Upper lobe of left lung (tissue), 6 donors: Measurements from ENCODE around the gene ITGA8. TPM values are rescaled to one million over a fixed set of nuclear protein-coding genes. Genes with fewer than 3 reads are reported as not detected.

ENCODE experiments used
- ATAC-seq, 2 donors: fragments of 200-7000 bp; cut with Tn5 transposase; one replicate each; pipeline ENCODE4 v1.9.1; 2022; ENCODE audit warnings: mild to moderate bottlenecking in 2 of 2, moderate library complexity in 2 of 2; ENCODE audit not compliant: low FRiP score in 2 of 2
- DNase-seq, 2 donors: peaks; one replicate each; pipeline ENCODE4 v3.0.0-alpha.2; 2019 to 2020
- H3K27ac ChIP-seq, 4 donors: fragments of 200-600 bp; sonication (generic); one replicate each; pipeline ENCODE4 v1.5.1; 2016 to 2019
- H3K27me3 ChIP-seq, 4 donors: fragments of 200-600 bp; sonication (generic); one replicate each; pipeline ENCODE4 v1.5.1; 2017 to 2019
- H3K36me3 ChIP-seq, 4 donors: fragments of 200-600 bp; sonication (generic); one replicate each; pipeline ENCODE4 v1.5.1; 2016 to 2019
- H3K4me1 ChIP-seq, 4 donors: fragments of 200-600 bp; sonication (generic); one replicate each; pipeline ENCODE4 v1.5.1; 2018 to 2019
- H3K4me3 ChIP-seq, 4 donors: fragments of 200-600 bp; sonication (generic); one replicate each; pipeline ENCODE4 v1.5.1; 2017 to 2019; ENCODE audit warnings: mild to moderate bottlenecking in 2 of 4, moderate library complexity in 1 of 4
- H3K9me3 ChIP-seq, 4 donors: fragments of 200-600 bp; sonication (generic); one replicate each; pipeline ENCODE4 v1.5.1; 2018 to 2019
- EP300 ChIP-seq, 4 donors: sonication (generic); formaldehyde crosslinking; IDR thresholded peaks; one replicate each; pipeline ENCODE4 v1.5.1; 2017; ENCODE audit warnings: antibody characterized with exemption in 4 of 4, control low read depth in 2 of 4
- POLR2A ChIP-seq, 4 donors: fragments of 450-650 bp; IDR thresholded peaks; one replicate each; pipeline ENCODE4 v1.5.1; 2016 to 2017; ENCODE audit warnings: antibody characterized with exemption in 4 of 4, mild to moderate bottlenecking in 2 of 4
- POLR2AphosphoS5 ChIP-seq, 2 donors: sonication (generic); formaldehyde crosslinking; IDR thresholded peaks; one replicate each; pipeline ENCODE4 v1.5.1; 2017; ENCODE audit warnings: antibody characterized with exemption in 2 of 2
- WGBS, 2 donors: methylation state at CpG; one replicate each; pipeline ENCODE4 v1.1.5; 2017 to 2018; 5-methylcytosine and 5-hydroxymethylcytosine counted together
- total RNA-seq, 6 donors: library from RNA; depleted of rRNA in 4 of 6; stranded (reverse); fragments of >200 nt in 4 of 6; gene quantifications; one replicate each; pipeline versions ENCODE4 v1.1.0 to v1.2.1, GENCODE V29; 2016 to 2021
- TF ChIP-seq, protein P1 (sequence below), 6 experiments: fragments of 450-650 bp in 4 of 6; fragments of 200-600 bp in 2 of 6; sonication (generic) in 2 of 6; IDR thresholded peaks; one replicate each; pipeline ENCODE4 v1.5.1; 2016 to 2019; ENCODE audit warnings: antibody characterized with exemption in 6 of 6
- donor health status: DM: no; HTN: no; CAD: no; lungs with moderate emphysema.
- donor health status: DM: no; HTN: yes; CAD: no; lungs with severe emphysema.

Gene ITGA8
- total RNA-seq, 6 donors from 2014 or later, result 18.2 to 40.3 (median 26.4) TPM

DNA sequence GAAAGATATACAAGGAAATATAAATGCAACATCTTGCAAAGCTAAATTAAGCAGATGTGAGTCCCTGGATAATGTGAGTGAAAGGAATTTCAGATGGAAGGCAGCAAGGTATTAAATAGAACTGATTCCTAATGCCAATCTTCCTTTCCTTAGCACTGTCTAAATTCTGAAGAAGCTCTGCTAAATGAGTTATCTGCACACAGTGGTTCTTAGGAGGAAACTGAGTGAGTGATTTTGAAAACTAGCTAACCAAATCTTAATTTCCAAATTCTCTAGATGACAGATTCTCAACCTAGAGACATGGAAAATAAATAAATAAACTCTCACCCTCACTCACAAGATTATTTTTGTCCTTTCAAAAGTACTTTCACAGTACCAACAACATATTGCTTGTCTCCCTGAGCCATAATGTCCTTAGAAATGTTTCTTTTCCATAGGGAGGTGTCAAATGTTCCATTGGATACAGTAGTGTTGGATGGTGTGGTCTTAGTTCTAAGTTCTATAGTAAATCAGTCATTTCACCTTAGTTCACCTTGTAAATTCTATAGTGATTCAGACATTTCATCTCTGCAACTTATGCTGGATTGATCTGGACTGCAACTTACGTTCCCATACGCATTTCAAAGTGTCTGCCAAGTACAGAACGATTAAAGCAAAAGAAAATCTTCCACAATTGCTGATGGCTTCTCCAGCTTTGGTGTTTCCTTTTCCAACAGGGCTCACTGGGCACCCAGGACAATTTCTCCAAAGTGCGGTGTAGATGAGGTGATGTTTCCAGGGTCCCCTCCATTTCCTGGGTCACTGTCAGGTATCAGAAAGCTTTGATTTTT is 203.3 kb downstream of the ITGA8 start:
- WGBS, 2 donors, result 88 to 90% methylated on average over 4 of the region's 4 CpGs
- Histone ChIP-seq H3K4me3 (no peak overlapping the region), H3K9me3 (no peaks in the 10 kb centered on the region), H3K27ac (no peak overlapping the region), H3K36me3 (no peaks in the 10 kb centered on the region), H3K27me3 (no peaks in the 10 kb centered on the region), H3K4me1 (no peaks in the 10 kb centered on the region)
- no peak for DNase-seq
- no peak for ATAC-seq
- TF ChIP-seq POLR2A (IDR thresholded peaks at IDR 0.05) (no peak), POLR2AphosphoS5 (IDR thresholded peaks at IDR 0.05) (no peak)

DNA sequence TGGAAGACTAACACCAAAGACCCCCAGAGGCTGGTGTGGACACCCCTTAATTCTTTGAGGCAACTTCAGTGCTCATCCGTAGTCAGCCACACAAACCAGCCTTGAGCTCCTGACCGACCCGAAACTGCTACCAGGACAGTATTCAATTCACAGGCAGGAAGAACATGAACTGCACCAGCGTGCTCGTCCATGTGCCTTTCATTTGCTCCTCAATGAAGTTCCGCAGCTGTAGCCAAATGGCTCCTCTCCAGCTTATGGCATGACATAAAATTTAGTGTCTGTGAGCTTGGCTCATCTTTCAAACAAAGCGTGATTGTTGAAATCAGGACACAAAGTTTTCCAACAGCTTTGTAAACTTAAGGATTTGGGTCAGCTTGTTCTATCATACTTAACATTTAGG is 204.5 kb downstream of the ITGA8 start:
- ATAC-seq (no peak), DNase-seq (no peak)
- H3K9me3 ChIP-seq, result no peaks in the 10 kb centered on the region
- H3K4me3 ChIP-seq, result no peak overlapping the region
- TF ChIP-seq, protein P1, sequence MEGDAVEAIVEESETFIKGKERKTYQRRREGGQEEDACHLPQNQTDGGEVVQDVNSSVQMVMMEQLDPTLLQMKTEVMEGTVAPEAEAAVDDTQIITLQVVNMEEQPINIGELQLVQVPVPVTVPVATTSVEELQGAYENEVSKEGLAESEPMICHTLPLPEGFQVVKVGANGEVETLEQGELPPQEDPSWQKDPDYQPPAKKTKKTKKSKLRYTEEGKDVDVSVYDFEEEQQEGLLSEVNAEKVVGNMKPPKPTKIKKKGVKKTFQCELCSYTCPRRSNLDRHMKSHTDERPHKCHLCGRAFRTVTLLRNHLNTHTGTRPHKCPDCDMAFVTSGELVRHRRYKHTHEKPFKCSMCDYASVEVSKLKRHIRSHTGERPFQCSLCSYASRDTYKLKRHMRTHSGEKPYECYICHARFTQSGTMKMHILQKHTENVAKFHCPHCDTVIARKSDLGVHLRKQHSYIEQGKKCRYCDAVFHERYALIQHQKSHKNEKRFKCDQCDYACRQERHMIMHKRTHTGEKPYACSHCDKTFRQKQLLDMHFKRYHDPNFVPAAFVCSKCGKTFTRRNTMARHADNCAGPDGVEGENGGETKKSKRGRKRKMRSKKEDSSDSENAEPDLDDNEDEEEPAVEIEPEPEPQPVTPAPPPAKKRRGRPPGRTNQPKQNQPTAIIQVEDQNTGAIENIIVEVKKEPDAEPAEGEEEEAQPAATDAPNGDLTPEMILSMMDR (IDR thresholded peaks at IDR 0.05), result no peak
- TF ChIP-seq EP300 (IDR thresholded peaks at IDR 0.05) (no peak), POLR2AphosphoS5 (IDR thresholded peaks at IDR 0.05) (no peak), POLR2A (IDR thresholded peaks at IDR 0.05) (no peak)
- no peak overlapping the region for H3K27ac ChIP-seq
- WGBS, 2 donors, result 73 to 75% methylated on average over 4 to 7 of the region's 7 CpGs
- no peaks in the 10 kb centered on the region for H3K27me3 ChIP-seq
- no peaks in the 10 kb centered on the region for H3K4me1 ChIP-seq
- H3K36me3 ChIP-seq, result no peaks in the 10 kb centered on the region

DNA sequence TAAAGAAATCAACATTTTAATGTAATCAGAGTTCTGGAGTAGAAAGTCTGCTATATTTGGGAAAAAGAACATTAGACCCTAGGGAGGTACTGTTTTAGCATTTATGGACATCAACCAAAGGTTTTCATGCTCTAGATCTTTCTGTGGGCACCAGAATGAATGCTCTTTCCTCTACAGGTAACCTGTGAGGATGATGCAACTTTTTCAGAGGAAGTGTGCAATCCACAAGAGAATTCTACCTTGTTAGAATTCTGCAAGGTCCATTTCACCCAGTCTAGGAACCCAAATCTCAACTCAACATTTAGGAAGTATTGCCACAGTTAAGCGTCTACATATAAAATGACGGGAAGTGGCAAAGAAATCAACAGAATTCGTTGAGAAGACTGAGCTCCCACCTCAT is 208.8 kb downstream of the ITGA8 start:
- DNase-seq (no peak), ATAC-seq (no peak)
- no peak overlapping the region for H3K27ac ChIP-seq
- no peaks in the 10 kb centered on the region for H3K27me3 ChIP-seq
- no peak overlapping the region for H3K4me3 ChIP-seq
- H3K9me3 ChIP-seq, result no peaks in the 10 kb centered on the region
- H3K4me1 ChIP-seq, result no peaks in the 10 kb centered on the region
- WGBS, 2 donors, result 62 to 80% methylated on average over 3 of the region's 3 CpGs
- TF ChIP-seq, protein P1 (IDR thresholded peaks at IDR 0.05), result no peak
- TF ChIP-seq EP300 (IDR thresholded peaks at IDR 0.05) (no peak), POLR2AphosphoS5 (IDR thresholded peaks at IDR 0.05) (no peak), POLR2A (IDR thresholded peaks at IDR 0.05) (no peak)
- no peaks in the 10 kb centered on the region for H3K36me3 ChIP-seq

DNA sequence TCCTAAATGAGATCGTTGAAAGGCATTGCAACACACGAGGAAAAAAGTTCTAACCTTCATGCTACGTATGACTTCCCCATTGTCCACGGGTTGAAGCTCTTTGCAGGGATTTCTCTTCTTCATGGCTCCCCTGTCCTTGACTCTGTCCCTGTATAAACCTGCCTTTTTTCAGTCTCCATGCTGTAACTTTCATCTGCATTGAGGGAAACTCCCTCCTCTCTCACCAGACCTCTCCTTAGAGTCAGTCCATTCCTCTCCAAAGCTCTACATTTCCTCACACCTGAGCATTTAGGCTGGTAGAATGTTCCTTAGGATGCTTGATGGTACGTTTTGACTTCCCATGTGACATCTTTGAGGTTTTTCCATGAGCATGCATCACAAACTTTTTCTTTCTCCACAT is 214.4 kb downstream of the ITGA8 start:
- no peaks in the 10 kb centered on the region for H3K27me3 ChIP-seq
- H3K27ac ChIP-seq, result no peak overlapping the region
- no peaks in the 10 kb centered on the region for H3K4me1 ChIP-seq
- ATAC-seq (no peak), DNase-seq (no peak)
- H3K4me3 ChIP-seq, result no peak overlapping the region
- H3K9me3 ChIP-seq, result no peaks in the 10 kb centered on the region
- no peak for TF ChIP-seq POLR2A (IDR thresholded peaks at IDR 0.05)
- TF ChIP-seq, protein P1 (IDR thresholded peaks at IDR 0.05), result no peak
- no peaks in the 10 kb centered on the region for H3K36me3 ChIP-seq
- 42 to 71% methylated on average over 5 of the region's 5 CpGs for WGBS, 2 donors

DNA sequence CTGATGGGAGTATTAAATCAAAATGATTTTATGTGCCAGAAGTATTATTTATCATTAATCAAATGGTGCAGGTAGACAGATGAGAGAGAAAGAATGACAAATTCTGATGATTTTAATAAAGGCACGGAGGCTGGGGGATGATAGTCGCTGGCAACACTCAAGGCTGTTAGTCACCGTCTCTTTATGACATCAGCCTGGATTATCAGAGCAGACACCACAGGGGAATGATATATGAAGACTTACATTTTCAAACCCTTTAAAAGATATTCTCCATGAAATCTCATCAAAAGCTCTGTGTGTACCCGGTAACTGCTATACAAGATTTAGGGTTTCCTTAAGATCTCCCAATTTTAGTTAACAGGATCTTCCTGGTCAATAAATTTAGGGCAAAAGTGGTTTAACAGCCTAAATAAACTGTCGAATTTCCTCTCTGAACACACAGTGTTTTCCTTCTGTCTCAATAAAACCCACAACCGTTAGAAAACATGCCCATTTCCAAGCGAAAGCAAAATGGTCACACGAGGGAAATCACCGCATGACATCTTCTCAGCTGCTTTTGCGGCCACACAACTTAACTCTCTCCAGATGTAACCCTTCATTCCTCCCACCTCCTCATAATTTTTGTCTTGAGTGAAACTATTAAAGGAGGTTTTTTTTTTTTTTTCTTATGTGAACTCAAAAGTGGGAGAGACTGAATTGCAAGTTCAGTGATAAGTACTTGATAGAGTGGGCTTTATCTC is 215.5 kb downstream of the ITGA8 start:
- Histone ChIP-seq H3K4me3 (no peak overlapping the region), H3K4me1 (no peaks in the 10 kb centered on the region), H3K27me3 (no peaks in the 10 kb centered on the region), H3K9me3 (peaks cover 0 to 3% (median 0%) of the 10 kb centered on the region in 4 donors), H3K36me3 (no peaks in the 10 kb centered on the region), H3K27ac (no peak overlapping the region)
- 38% methylated on average over 10 of the region's 10 CpGs for WGBS, 2 donors
- ATAC-seq, result peak in 1 of 2 donors; percentile 83
- no peak for DNase-seq
- TF ChIP-seq EP300 (IDR thresholded peaks at IDR 0.05) (no peak), POLR2A (IDR thresholded peaks at IDR 0.05) (no peak), POLR2AphosphoS5 (IDR thresholded peaks at IDR 0.05) (no peak)
- TF ChIP-seq, protein P1 (IDR thresholded peaks at IDR 0.05), result no peak
